Esophagus (tissue), 2 donors: ENCODE measurements around the gene SNX25. TPM values are rescaled to one million over a fixed set of nuclear protein-coding genes. Genes with fewer than 3 reads are reported as not detected.

Experiments
- H3K27ac ChIP-seq, 2 donors: one replicate each; pipeline ENCODE4 v1.5.1; 2013; ENCODE audit warnings: low read depth in 2 of 2, mild to moderate bottlenecking in 2 of 2, inconsistent platforms in 1 of 2, low read length in 1 of 2, moderate library complexity in 1 of 2
- H3K27me3 ChIP-seq, 2 donors: one replicate each; pipeline ENCODE4 v1.6.1; 2013; ENCODE audit warnings: low read length in 2 of 2, control low read depth in 1 of 2, mild to moderate bottlenecking in 1 of 2; ENCODE audit not compliant: insufficient read depth in 2 of 2, control insufficient read depth in 1 of 2
- H3K36me3 ChIP-seq, 2 donors: one replicate each; pipeline ENCODE4 v1.6.1; 2013; ENCODE audit warnings: low read length in 1 of 2; ENCODE audit not compliant: control insufficient read depth in 2 of 2, insufficient read depth in 2 of 2
- H3K4me1 ChIP-seq, 2 donors: one replicate each; pipeline ENCODE4 v1.6.1; 2013; ENCODE audit warnings: low read length in 1 of 2; ENCODE audit not compliant: control insufficient read depth in 2 of 2, insufficient read depth in 2 of 2
- H3K4me3 ChIP-seq, 2 donors: one replicate each; pipeline ENCODE4 v1.5.1; 2013; ENCODE audit warnings: low read length in 2 of 2, mild to moderate bottlenecking in 2 of 2, low read depth in 1 of 2, moderate library complexity in 1 of 2
- H3K9me3 ChIP-seq, 2 donors: one replicate each; pipeline ENCODE4 v1.6.1; 2013; ENCODE audit warnings: mild to moderate bottlenecking in 2 of 2, low read depth in 1 of 2, low read length in 1 of 2, moderate library complexity in 1 of 2; ENCODE audit not compliant: control insufficient read depth in 2 of 2, insufficient read depth in 1 of 2
- WGBS, 2 donors: extraction: QIAGEN DNeasy Blood & Tissue Kit; methylation state at CpG; one replicate each; pipeline ENCODE4 v1.1.7; 2013; 5-methylcytosine and 5-hydroxymethylcytosine counted together
- polyA plus RNA-seq, 2 donors: library from polyadenylated mRNA; stranded (reverse); fragments of 200-250 nt; gene quantifications; one replicate each; pipeline ENCODE4 v1.2.3, GENCODE V29; 2013
- donor health status: healthy with polysubstance abuse.
- donor health status: Bipolar disorder and iron deficiency.

The SNX25 gene
- polyA plus RNA-seq, 2 donors, result 3.5 to 4.4 TPM

DNA sequence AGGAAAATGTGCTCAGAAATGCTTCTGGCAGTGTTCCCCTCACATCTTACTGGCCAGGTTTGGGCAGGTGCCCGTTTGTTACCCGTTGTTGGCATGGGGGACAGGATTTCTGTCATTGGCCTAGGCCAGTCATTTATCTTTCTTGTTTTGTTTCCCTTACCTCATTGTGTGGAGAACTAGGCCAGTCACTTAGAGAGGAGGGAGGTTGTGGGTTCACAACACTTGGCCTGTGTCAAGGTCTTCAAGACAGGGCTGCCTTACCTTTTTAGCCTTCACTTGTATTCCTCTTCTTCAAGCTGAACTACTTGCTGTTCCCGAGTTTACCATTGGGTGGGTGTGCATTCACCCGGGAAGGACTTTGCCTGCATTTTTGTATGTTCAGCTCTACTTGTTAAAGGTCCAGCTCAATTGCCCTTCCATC, 17.7 kb downstream of the SNX25 start:
- no peak overlapping the region for H3K4me3 ChIP-seq
- no peaks in the 10 kb centered on the region for H3K9me3 ChIP-seq
- WGBS, 2 donors, result 18 to 32% methylated on average over 4 of the region's 4 CpGs
- H3K36me3 ChIP-seq, result no peaks in the 10 kb centered on the region
- H3K4me1 ChIP-seq, result peaks cover 2 to 5% of the 10 kb centered on the region in 2 donors
- H3K27me3 ChIP-seq, result no peaks in the 10 kb centered on the region
- H3K27ac ChIP-seq, result no peak overlapping the region

DNA sequence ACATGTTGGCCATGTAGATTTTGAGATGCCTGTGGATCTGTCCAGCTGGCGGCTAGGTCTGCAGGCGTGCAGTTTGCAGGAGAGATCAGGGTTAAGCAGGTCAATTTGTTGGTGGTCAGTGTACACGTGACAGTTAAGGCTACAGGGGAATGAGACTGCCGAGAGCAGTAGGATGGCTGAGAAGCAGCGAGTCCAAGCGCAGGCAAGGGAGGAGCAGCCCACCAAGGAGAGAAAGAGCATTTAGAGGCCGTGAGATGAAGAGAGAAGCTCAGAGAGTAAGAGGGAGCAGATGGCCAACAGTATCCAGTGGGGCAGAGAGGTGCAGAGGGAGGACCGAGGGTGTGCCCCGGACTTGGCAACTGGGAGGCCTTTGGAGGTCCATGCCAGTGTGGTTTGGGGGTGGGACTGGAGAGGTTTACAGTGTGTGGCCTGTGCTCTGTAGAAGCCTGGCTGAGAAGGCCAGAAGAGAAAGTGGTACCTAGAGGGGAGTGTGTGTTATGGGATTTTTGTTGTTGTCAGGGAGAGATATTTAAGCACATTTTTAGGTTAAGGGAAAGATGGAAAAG, 18.4 kb downstream of the SNX25 start:
- Histone ChIP-seq H3K4me3 (no peak overlapping the region), H3K27ac (no peak overlapping the region), H3K4me1 (peaks cover 2 to 5% of the 10 kb centered on the region in 2 donors), H3K36me3 (no peaks in the 10 kb centered on the region), H3K27me3 (no peaks in the 10 kb centered on the region), H3K9me3 (no peaks in the 10 kb centered on the region)
- 88 to 91% methylated on average over 9 of the region's 9 CpGs for WGBS, 2 donors

DNA sequence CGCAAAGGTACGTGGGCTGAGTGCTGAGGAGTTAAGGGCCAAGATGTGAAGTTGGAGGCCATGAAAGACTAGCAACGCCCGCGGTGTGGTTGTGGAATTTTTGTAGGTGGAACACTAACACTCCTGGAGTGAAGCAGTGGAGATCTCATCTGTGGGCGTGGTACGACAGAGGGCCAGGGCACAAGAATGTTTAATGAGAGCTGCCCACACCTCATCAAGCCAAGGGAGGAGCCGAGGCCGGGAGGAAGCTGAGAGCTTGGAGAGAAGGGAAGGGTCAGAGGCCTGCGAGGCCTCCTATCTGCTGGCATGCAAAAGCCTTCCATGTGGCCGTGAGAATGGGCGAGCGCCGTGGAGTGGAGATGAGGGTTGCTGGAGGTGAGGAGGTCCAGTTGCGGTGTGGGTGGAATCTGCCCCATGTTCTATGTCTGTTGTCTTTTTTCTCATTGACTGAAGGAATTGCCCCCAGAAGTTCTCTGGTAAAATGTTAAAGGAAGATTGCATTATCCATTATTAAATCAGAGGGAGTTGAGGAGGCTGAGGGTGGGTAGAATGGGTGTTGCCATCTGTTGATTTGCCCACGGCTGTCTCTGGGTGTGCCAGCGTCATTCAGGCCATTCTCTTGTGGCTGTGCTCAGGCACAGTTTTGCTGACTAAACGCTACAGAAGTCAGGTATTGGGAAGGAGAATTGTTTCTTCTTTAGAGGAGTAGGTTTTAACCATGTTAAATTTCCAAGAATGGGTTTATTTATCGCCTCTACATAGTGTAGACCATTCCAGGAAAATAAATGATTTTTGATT, 19.8 kb downstream of the SNX25 start:
- Histone ChIP-seq H3K27me3 (no peaks in the 10 kb centered on the region), H3K27ac (no peak overlapping the region), H3K4me3 (no peak overlapping the region), H3K9me3 (no peaks in the 10 kb centered on the region), H3K36me3 (no peaks in the 10 kb centered on the region), H3K4me1 (peaks cover 2 to 5% of the 10 kb centered on the region in 2 donors)
- WGBS, 2 donors, result 88 to 89% methylated on average over 19 of the region's 19 CpGs

DNA sequence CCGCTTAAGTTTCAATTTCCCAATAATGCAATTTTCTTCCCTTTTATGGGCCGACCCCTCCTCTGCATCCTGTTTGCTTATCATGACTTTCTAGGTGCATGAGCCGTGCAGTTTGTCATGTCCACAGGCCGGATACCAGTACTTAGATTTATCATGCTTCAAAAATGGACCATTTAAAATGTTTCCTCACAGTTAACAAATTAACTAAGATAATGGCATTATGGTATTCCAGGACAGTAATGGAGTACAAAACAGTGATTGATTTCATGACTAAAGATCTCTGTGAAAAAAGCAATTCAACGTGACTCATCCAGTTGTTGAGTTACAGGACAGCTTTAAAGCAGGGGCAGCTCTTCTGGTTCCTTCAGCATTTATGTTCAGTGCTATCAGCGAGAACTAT, 23.0 kb downstream of the SNX25 start:
- 71 to 86% methylated on average over 6 of the region's 6 CpGs for WGBS, 2 donors
- Histone ChIP-seq H3K4me1 (peaks cover 2 to 5% of the 10 kb centered on the region in 2 donors), H3K4me3 (no peak overlapping the region), H3K9me3 (no peaks in the 10 kb centered on the region), H3K36me3 (no peaks in the 10 kb centered on the region), H3K27me3 (no peaks in the 10 kb centered on the region), H3K27ac (no peak overlapping the region)

DNA sequence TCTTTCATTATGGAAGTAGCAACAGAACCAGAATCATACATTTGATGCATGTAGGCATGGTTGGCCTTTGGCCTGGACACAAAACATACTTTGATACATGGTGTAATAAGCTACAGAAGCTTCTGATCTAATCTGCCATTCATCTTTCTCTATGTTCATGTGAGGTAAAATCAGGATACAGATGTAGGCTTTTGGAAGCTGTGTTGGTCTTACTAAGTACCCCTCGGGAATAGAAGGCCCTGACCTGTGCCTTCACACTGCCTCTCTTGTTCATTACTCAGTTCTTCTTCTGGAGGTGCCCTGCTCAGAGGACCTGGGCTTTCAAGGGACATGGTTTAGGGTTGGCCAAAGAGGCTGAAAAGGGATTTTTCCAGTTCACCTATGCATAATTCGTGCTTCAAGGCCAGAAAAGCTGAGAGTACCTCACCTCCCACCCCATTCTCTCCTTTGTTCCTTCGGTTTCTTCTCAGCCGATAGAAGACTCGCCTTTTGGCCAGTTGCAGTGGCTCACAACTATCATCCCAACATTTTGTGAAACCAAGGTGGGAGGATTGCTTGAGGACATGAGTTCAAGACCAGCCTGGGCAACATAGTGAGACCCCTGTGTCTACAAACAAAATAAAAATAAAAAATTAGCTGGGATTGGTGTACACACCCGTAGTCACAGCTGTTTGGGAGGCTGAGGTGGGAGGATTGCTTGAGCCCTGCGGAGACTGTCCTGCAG, 25.9 kb downstream of the SNX25 start:
- no peaks in the 10 kb centered on the region for H3K4me1 ChIP-seq
- no peaks in the 10 kb centered on the region for H3K9me3 ChIP-seq
- no peak overlapping the region for H3K27ac ChIP-seq
- WGBS, 2 donors, result 82 to 91% methylated on average over 7 of the region's 7 CpGs
- H3K4me3 ChIP-seq, result no peak overlapping the region
- H3K27me3 ChIP-seq, result no peaks in the 10 kb centered on the region
- H3K36me3 ChIP-seq, result no peaks in the 10 kb centered on the region

DNA sequence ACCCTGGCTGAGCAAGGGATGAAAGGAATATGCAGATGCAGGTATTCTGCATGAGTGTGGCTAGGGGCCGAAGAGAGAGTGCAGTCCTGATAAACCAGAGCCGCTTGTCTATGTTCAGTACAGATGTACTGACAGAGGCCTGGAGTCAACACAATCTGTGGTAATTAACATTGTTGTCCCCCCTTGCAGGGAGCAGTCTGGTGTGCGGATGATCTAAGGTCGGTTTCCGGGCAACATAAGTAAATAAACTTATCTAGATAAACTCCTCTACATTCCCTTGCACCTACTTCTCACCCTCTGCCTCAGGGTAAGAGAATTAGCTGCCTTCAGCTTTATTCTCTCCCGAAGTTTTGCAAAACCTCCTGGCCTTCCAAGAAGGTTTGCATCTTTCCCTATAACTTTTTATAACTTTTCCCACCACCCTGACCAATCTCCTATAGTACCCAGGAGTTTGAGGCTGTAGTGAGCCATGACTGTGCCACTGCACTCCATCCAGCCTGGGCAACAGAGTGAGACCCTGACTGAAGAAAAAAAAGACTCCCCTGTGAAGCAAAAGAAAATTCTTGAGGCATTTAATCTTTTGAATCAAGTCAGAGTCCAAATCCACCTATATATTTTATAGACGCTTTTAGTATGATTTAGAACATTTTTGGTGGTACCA, 26.6 kb downstream of the SNX25 start:
- 43 to 64% methylated on average over 7 of the region's 7 CpGs for WGBS, 2 donors
- no peaks in the 10 kb centered on the region for H3K36me3 ChIP-seq

DNA sequence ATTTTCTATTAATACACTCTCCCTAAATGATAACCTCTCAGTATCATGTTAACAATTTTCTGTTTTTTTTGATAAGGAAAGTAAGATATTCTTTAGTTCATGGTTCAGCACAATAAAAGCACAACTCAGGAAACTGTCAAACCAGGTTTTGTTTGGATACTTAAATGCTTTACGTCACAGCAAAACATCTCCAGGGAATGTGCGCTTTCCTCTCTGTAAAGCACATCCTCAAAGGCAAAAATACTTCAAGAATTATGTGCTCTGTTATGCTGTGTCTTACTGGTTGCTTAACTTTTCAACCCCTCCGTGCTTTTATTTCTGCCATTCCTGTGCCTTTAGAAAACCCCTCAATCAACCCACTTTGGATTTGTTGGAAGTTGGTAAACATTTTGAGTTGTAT, 27.8 kb downstream of the SNX25 start:
- WGBS, 2 donors, result 83 to 84% methylated on average over 3 of the region's 3 CpGs
- H3K4me3 ChIP-seq, result no peak overlapping the region
- H3K27me3 ChIP-seq, result no peaks in the 10 kb centered on the region
- H3K36me3 ChIP-seq, result no peaks in the 10 kb centered on the region
- H3K9me3 ChIP-seq, result no peaks in the 10 kb centered on the region
- no peak overlapping the region for H3K27ac ChIP-seq
- H3K4me1 ChIP-seq, result no peaks in the 10 kb centered on the region

More for the DNA sequence above, 26.6 kb downstream of the SNX25 start:
- Histone ChIP-seq H3K9me3 (no peaks in the 10 kb centered on the region), H3K27ac (no peak overlapping the region), H3K4me1 (no peaks in the 10 kb centered on the region), H3K27me3 (no peaks in the 10 kb centered on the region), H3K4me3 (no peak overlapping the region)

DNA sequence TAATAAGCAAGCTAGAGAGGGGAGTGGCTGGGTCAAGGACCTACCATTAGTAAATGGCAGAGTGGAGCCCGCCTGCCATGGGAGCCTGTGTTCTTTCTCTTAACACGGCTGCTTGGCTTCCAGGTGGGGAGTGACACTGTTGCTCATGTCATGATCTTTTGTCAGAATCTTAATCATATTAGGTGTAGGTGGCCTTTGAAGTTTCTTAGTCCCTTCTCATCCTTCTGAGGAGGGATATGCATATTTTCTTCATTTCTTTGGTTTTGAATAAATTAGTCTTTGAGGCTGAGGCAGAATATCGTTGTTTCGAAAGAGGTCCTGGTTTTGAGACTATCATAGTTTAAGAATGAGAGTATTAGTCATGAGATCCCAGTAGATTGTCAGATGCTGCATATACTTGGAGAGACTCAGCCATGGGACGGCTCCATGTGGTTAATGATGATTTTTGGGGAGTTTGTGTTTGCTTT, 28.9 kb downstream of the SNX25 start:
- H3K4me1 ChIP-seq, result no peaks in the 10 kb centered on the region
- no peaks in the 10 kb centered on the region for H3K36me3 ChIP-seq
- H3K27ac ChIP-seq, result no peak overlapping the region
- H3K27me3 ChIP-seq, result no peaks in the 10 kb centered on the region
- no peak overlapping the region for H3K4me3 ChIP-seq
- WGBS, 2 donors, result 87 to 91% methylated on average over 5 of the region's 5 CpGs
- H3K9me3 ChIP-seq, result no peaks in the 10 kb centered on the region

DNA sequence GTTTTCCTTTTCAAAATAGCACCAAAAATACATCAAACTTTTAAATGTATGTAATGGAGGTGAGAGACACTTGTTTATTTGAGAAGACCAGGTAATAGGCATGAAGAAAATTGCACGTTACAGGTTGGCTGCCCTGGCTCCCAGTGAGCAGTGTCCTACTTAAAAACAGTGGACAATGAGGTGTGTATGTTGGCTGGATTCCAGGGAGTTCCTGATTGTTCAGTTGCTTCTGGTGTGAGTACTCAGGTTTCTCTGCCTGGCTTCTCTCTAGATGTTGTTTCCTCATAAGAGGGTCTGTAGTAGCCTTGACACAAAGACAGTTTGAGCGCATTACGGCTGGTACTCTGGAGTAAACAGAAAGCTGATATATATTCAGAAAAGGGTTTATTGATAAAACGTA, 29.4 kb downstream of the SNX25 start:
- Histone ChIP-seq H3K4me1 (no peaks in the 10 kb centered on the region), H3K4me3 (no peak overlapping the region), H3K27ac (no peak overlapping the region), H3K9me3 (no peaks in the 10 kb centered on the region), H3K27me3 (no peaks in the 10 kb centered on the region), H3K36me3 (no peaks in the 10 kb centered on the region)
- WGBS, 2 donors, result 96% methylated on average over 4 of the region's 4 CpGs
